ENCODE data around the gene POLR1F.

The POLR1F gene

GRCh38 chr7:19705663-19706062 is 3.2 kb downstream of the POLR1F start:
- H3K4ac ChIP-seq (ENCODE audit: low read depth, low read length), result no peak overlapping the region
- DNase-seq, result no peak
- no peak overlapping the region for H3K18ac ChIP-seq (ENCODE audit: low read length)
- no peak overlapping the region for H4K91ac ChIP-seq (ENCODE audit: low read depth, low read length)
- H3K14ac ChIP-seq (ENCODE audit: low read length), result no peak overlapping the region
- H2BK12ac ChIP-seq (ENCODE audit: low read length), result no peak overlapping the region
- no peak overlapping the region for H2AK5ac ChIP-seq (ENCODE audit: low read length)
- no peaks in the 10 kb centered on the region for H3K27me3 ChIP-seq (ENCODE audit: insufficient read depth, low read length)
- no peaks in the 10 kb centered on the region for H3K79me2 ChIP-seq (ENCODE audit: control insufficient read depth, insufficient read depth, low read length, poor library complexity)
- H4K8ac ChIP-seq (ENCODE audit: low read depth, low read length), result no peak overlapping the region
- H3K27ac ChIP-seq (ENCODE audit: low read depth, low read length), result no peak overlapping the region
- no peak overlapping the region for H2BK120ac ChIP-seq (ENCODE audit: insufficient read depth, low read length, poor library complexity)
- no peak overlapping the region for H2AFZ ChIP-seq (ENCODE audit: insufficient read depth, low read length, poor library complexity)
- no peaks in the 10 kb centered on the region for H3K4me1 ChIP-seq (ENCODE audit: control insufficient read depth in 1 of 2, insufficient read depth in 2 of 2, low read length in 2 of 2)
- no peak overlapping the region for H3K4me2 ChIP-seq (ENCODE audit: low read length)
- H3K9ac ChIP-seq (ENCODE audit: low read length), result no peak overlapping the region
- H3K79me1 ChIP-seq (ENCODE audit: low read length), result no peaks in the 10 kb centered on the region
- H3K4me3 ChIP-seq (ENCODE audit: low read depth, low read length), result no peak overlapping the region
- no peak overlapping the region for H2BK5ac ChIP-seq (ENCODE audit: low read depth, low read length, poor library complexity)
- no peak overlapping the region for H3K23ac ChIP-seq (ENCODE audit: low read length)
- H3K36me3 ChIP-seq (ENCODE audit: control insufficient read depth in 1 of 2, insufficient read depth in 2 of 2, low read length in 2 of 2), result peaks cover 0 to 2% of the 10 kb centered on the region in 2 experiments
- H3K9me3 ChIP-seq (ENCODE audit: insufficient read depth, low read depth, low read length), result no peaks in the 10 kb centered on the region
- H4K12ac ChIP-seq (ENCODE audit: low read depth, low read length), result no peak overlapping the region
- WGBS (ENCODE audit: extremely low coverage, insufficient coverage, insufficient read length), result no CpG with 5 or more reads among the region's 2 CpGs

GRCh38 chr7:19701471-19701870 is 7.4 kb downstream of the POLR1F start:
- DNase-seq, result no peak

GRCh38 chr7:19700936-19701335 is 7.9 kb downstream of the POLR1F start:
- no peak overlapping the region for H4K8ac ChIP-seq (ENCODE audit: low read depth, low read length)
- no peak overlapping the region for H2AK5ac ChIP-seq (ENCODE audit: low read length)
- H3K18ac ChIP-seq (ENCODE audit: low read length), result no peak overlapping the region
- no peaks in the 10 kb centered on the region for H3K27me3 ChIP-seq (ENCODE audit: insufficient read depth, low read length)
- H3K23ac ChIP-seq (ENCODE audit: low read length), result no peak overlapping the region
- no peak overlapping the region for H3K9ac ChIP-seq (ENCODE audit: low read length)
- no CpG with 5 or more reads among the region's 3 CpGs for WGBS (ENCODE audit: extremely low coverage, insufficient coverage, insufficient read length)
- no peak overlapping the region for H2BK5ac ChIP-seq (ENCODE audit: low read depth, low read length, poor library complexity)
- H3K27ac ChIP-seq (ENCODE audit: low read depth, low read length), result no peak overlapping the region
- H4K91ac ChIP-seq (ENCODE audit: low read depth, low read length), result no peak overlapping the region
- H3K4me3 ChIP-seq (ENCODE audit: low read depth, low read length), result no peak overlapping the region
- no peak for DNase-seq
- H3K79me1 ChIP-seq (ENCODE audit: low read length), result no peaks in the 10 kb centered on the region
- H2AFZ ChIP-seq (ENCODE audit: insufficient read depth, low read length, poor library complexity), result no peak overlapping the region
- H3K14ac ChIP-seq (ENCODE audit: low read length), result no peak overlapping the region
- H4K12ac ChIP-seq (ENCODE audit: low read depth, low read length), result no peak overlapping the region
- H3K36me3 ChIP-seq (ENCODE audit: control insufficient read depth in 1 of 2, insufficient read depth in 2 of 2, low read length in 2 of 2), result peaks cover 0 to 2% of the 10 kb centered on the region in 2 experiments
- no peak overlapping the region for H3K4ac ChIP-seq (ENCODE audit: low read depth, low read length)
- H2BK12ac ChIP-seq (ENCODE audit: low read length), result no peak overlapping the region
- H2BK120ac ChIP-seq (ENCODE audit: insufficient read depth, low read length, poor library complexity), result no peak overlapping the region
- H3K4me2 ChIP-seq (ENCODE audit: low read length), result no peak overlapping the region
- no peaks in the 10 kb centered on the region for H3K9me3 ChIP-seq (ENCODE audit: insufficient read depth, low read depth, low read length)
- H3K4me1 ChIP-seq (ENCODE audit: control insufficient read depth in 1 of 2, insufficient read depth in 2 of 2, low read length in 2 of 2), result no peaks in the 10 kb centered on the region
- no peaks in the 10 kb centered on the region for H3K79me2 ChIP-seq (ENCODE audit: control insufficient read depth, insufficient read depth, low read length, poor library complexity)

More at GRCh38 chr7:19701471-19701870, 7.4 kb downstream of the POLR1F start:
- WGBS (ENCODE audit: extremely low coverage, insufficient coverage, insufficient read length), result no CpG with 5 or more reads among the region's 4 CpGs
- Histone ChIP-seq H3K27me3 (ENCODE audit: insufficient read depth, low read length) (no peaks in the 10 kb centered on the region), H2BK120ac (ENCODE audit: insufficient read depth, low read length, poor library complexity) (no peak overlapping the region), H4K8ac (ENCODE audit: low read depth, low read length) (no peak overlapping the region), H4K91ac (ENCODE audit: low read depth, low read length) (no peak overlapping the region), H3K9ac (ENCODE audit: low read length) (no peak overlapping the region), H2AK5ac (ENCODE audit: low read length) (no peak overlapping the region), H3K4me1 (ENCODE audit: control insufficient read depth in 1 of 2, insufficient read depth in 2 of 2, low read length in 2 of 2) (no peaks in the 10 kb centered on the region), H3K79me1 (ENCODE audit: low read length) (no peaks in the 10 kb centered on the region), H3K9me3 (ENCODE audit: insufficient read depth, low read depth, low read length) (no peaks in the 10 kb centered on the region), H2BK5ac (ENCODE audit: low read depth, low read length, poor library complexity) (no peak overlapping the region), H3K79me2 (ENCODE audit: control insufficient read depth, insufficient read depth, low read length, poor library complexity) (no peaks in the 10 kb centered on the region), H3K23ac (ENCODE audit: low read length) (no peak overlapping the region), H3K4ac (ENCODE audit: low read depth, low read length) (no peak overlapping the region), H2BK12ac (ENCODE audit: low read length) (no peak overlapping the region), H3K4me3 (ENCODE audit: low read depth, low read length) (no peak overlapping the region), H3K14ac (ENCODE audit: low read length) (no peak overlapping the region), H2AFZ (ENCODE audit: insufficient read depth, low read length, poor library complexity) (no peak overlapping the region), H3K36me3 (ENCODE audit: control insufficient read depth in 1 of 2, insufficient read depth in 2 of 2, low read length in 2 of 2) (peaks cover 0 to 2% of the 10 kb centered on the region in 2 experiments), H3K27ac (ENCODE audit: low read depth, low read length) (no peak overlapping the region), H4K12ac (ENCODE audit: low read depth, low read length) (no peak overlapping the region), H3K4me2 (ENCODE audit: low read length) (no peak overlapping the region), H3K18ac (ENCODE audit: low read length) (no peak overlapping the region)

- Histone ChIP-seq H3K4me3 (ENCODE audit: low read depth, low read length) (no peak overlapping the region), H2AFZ (ENCODE audit: insufficient read depth, low read length, poor library complexity) (no peak overlapping the region), H2BK120ac (ENCODE audit: insufficient read depth, low read length, poor library complexity) (no peak overlapping the region), H3K79me2 (ENCODE audit: control insufficient read depth, insufficient read depth, low read length, poor library complexity) (no peaks in the 10 kb centered on the region), H3K36me3 (ENCODE audit: control insufficient read depth in 1 of 2, insufficient read depth in 2 of 2, low read length in 2 of 2) (no peaks in the 10 kb centered on the region), H3K4me1 (ENCODE audit: control insufficient read depth in 1 of 2, insufficient read depth in 2 of 2, low read length in 2 of 2) (no peaks in the 10 kb centered on the region), H3K4me2 (ENCODE audit: low read length) (no peak overlapping the region), H2BK12ac (ENCODE audit: low read length) (no peak overlapping the region), H4K8ac (ENCODE audit: low read depth, low read length) (no peak overlapping the region), H4K91ac (ENCODE audit: low read depth, low read length) (no peak overlapping the region), H4K12ac (ENCODE audit: low read depth, low read length) (no peak overlapping the region), H3K4ac (ENCODE audit: low read depth, low read length) (no peak overlapping the region), H3K9ac (ENCODE audit: low read length) (no peak overlapping the region), H3K79me1 (ENCODE audit: low read length) (no peaks in the 10 kb centered on the region), H3K27me3 (ENCODE audit: insufficient read depth, low read length) (no peaks in the 10 kb centered on the region), H2BK5ac (ENCODE audit: low read depth, low read length, poor library complexity) (no peak overlapping the region), H3K9me3 (ENCODE audit: insufficient read depth, low read depth, low read length) (no peaks in the 10 kb centered on the region), H2AK5ac (ENCODE audit: low read length) (no peak overlapping the region), H3K14ac (ENCODE audit: low read length) (no peak overlapping the region), H3K18ac (ENCODE audit: low read length) (no peak overlapping the region), H3K23ac (ENCODE audit: low read length) (no peak overlapping the region), H3K27ac (ENCODE audit: low read depth, low read length) (no peak overlapping the region)
- no peak for DNase-seq
- no CpG with 5 or more reads among the region's 3 CpGs for WGBS (ENCODE audit: extremely low coverage, insufficient coverage, insufficient read length)
Observed at GRCh38 chr7:19698331-19698730, 10.5 kb downstream of the POLR1F start.

All from trophoblast cell (in vitro differentiated cells and primary cell).